G401.6 (cell line): ENCODE measurements around the gene SLF2.
A peak's percentile ranks its signal among the peaks of the same experiment; 100 is the strongest.
"Not testable (repeated sequence)": the region's sequence is repeated elsewhere in the genome, so short reads cannot be mapped to it uniquely, and the experiment has no call there.

ENCODE experiments used
- FAIRE-seq: peaks from 2 replicates; lab custom pipeline; 2012; peaks lifted over from hg19 to GRCh38; lab: Jason Lieb, UNC

SLF2 gene

GRCh38 chr10:100879741-100880360 lies 32.9 kb upstream of the SLF2 start:
- no peak for FAIRE-seq

GRCh38 chr10:100881556-100882213 lies 31.1 kb upstream of the SLF2 start:
- no peak for FAIRE-seq

- no peak for FAIRE-seq
Measured at GRCh38 chr10:100882252-100882651, 30.5 kb upstream of the SLF2 start.

GRCh38 chr10:100882671-100883311 lies 30.0 kb upstream of the SLF2 start:
- no peak for FAIRE-seq

- no peak for FAIRE-seq
Measured at GRCh38 chr10:100883312-100883821, 29.4 kb upstream of the SLF2 start.

GRCh38 chr10:100885611-100886010 lies 27.2 kb upstream of the SLF2 start:
- not testable (repeated sequence) for FAIRE-seq

- FAIRE-seq, result no peak
Measured at GRCh38 chr10:100886091-100886490, 26.7 kb upstream of the SLF2 start.

- no peak for FAIRE-seq
Measured at GRCh38 chr10:100886521-100886920, 26.2 kb upstream of the SLF2 start.

GRCh38 chr10:100886963-100887362 lies 25.8 kb upstream of the SLF2 start:
- no peak for FAIRE-seq

- FAIRE-seq, result no peak
Measured at GRCh38 chr10:100887761-100888296, 24.9 kb upstream of the SLF2 start.

- peak; percentile 69 for FAIRE-seq
Measured at GRCh38 chr10:100888957-100889356, 23.8 kb upstream of the SLF2 start.

GRCh38 chr10:100889546-100889945 lies 23.2 kb upstream of the SLF2 start:
- no peak for FAIRE-seq

GRCh38 chr10:100890141-100890672 lies 22.6 kb upstream of the SLF2 start:
- FAIRE-seq, result peak; percentile 96

- FAIRE-seq, result no peak
Measured at GRCh38 chr10:100890673-100891317, 22.0 kb upstream of the SLF2 start.

GRCh38 chr10:100894033-100894432 lies 18.7 kb upstream of the SLF2 start:
- no peak for FAIRE-seq

GRCh38 chr10:100894589-100895294 lies 18.0 kb upstream of the SLF2 start:
- no peak for FAIRE-seq

GRCh38 chr10:100895346-100895745 lies 17.4 kb upstream of the SLF2 start:
- no peak for FAIRE-seq

GRCh38 chr10:100895896-100896295 lies 16.9 kb upstream of the SLF2 start:
- no peak for FAIRE-seq

- no peak for FAIRE-seq
Measured at GRCh38 chr10:100896876-100897461, 15.8 kb upstream of the SLF2 start.

- FAIRE-seq, result no peak
Measured at GRCh38 chr10:100897976-100898375, 14.8 kb upstream of the SLF2 start.

- FAIRE-seq, result no peak
Measured at GRCh38 chr10:100899171-100899570, 13.6 kb upstream of the SLF2 start.
